ENCODE data around the gene FBXO48.
A peak's percentile ranks its signal among the peaks of the same experiment; 100 is the strongest.
"Not testable (repeated sequence)": the region's sequence is repeated elsewhere in the genome, so short reads cannot be mapped to it uniquely, and the experiment has no call there.

The FBXO48 gene, protein sequence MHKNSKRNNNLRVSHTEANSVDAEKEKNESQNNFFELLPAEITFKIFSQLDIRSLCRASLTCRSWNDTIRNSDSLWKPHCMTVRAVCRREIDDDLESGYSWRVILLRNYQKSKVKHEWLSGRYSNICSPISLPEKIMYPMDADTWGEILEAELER

DNA sequence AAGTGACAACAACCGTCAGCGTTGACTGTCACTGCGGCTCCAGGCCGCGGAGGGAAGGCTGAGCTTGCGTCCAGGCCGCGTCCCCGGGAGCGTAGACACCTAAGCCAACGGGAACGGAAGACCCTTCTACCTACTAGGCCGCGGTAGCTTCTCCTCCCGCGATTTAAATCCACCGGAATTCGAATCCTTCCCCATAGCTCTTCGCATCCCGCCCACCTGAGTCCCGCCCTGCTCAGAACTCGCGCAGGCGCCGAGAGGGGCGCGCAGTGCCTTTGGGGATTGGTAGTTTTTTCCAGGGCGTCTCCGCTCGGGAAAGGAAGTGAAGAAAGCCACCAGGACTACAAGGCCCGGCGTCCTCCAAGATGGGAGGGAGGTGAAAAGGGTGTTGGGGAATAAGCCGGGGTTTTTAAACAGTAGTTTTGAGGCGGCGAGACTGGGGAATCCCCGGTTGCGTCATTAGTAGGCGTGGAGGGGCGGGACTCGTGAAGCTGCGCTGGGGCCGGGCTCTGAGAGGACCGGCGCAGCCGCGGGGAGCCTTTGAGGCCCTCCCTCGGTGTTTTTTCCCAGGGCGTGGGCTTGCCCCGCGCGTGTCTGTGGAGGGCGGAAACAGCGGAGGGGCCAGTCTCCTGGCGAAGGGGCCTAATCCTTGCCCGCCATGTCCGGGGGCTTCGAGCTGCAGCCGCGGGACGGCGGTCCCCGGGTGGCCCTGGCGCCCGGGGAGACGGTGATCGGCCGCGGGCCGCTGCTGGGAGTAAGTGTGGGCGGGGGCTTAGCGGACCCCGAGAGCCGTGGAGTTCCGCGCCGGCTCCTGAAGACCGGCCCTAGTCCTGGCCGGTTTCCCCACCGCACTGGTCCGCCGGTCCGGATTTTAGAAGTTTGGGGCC lies at the start of gene FBXO48, which contains the start of gene APLF:
Gene FBXO48 (minus strand): TSS at position 218 of the 884 bp plus-strand sequence. CDS start 2,149 bp downstream, outside the sequence.
Gene APLF (plus strand): TSS at position 509 of the 884 bp plus-strand sequence. CDS start 147 bp downstream, at position 656.
- Histone ChIP-seq H3K36me3 (replicated peaks) (no peaks in the 10 kb centered on the region; the same call in 1 of the 2 replicates), H3K4me1 (peaks cover 15% of the 10 kb centered on the region), H3K4me3 (peak within 1 kb of the TSS; percentile 88), H3K27me3 (ENCODE audit: low read depth) (no peaks in the 10 kb centered on the region), H3K9me3 (no peaks in the 10 kb centered on the region)
- peak; percentile 97 to 98 for DNase-seq (ENCODE audit: low spot score in 2 of 2)
- in situ Hi-C loops (cut with MboI; ENCODE audit: low sequenced_read_pairs): loop anchor here (10.0 to 25.0 kb wide), 3 partner anchors 270 to 845 kb away; partner anchors contain the start of gene ARHGAP25

DNA sequence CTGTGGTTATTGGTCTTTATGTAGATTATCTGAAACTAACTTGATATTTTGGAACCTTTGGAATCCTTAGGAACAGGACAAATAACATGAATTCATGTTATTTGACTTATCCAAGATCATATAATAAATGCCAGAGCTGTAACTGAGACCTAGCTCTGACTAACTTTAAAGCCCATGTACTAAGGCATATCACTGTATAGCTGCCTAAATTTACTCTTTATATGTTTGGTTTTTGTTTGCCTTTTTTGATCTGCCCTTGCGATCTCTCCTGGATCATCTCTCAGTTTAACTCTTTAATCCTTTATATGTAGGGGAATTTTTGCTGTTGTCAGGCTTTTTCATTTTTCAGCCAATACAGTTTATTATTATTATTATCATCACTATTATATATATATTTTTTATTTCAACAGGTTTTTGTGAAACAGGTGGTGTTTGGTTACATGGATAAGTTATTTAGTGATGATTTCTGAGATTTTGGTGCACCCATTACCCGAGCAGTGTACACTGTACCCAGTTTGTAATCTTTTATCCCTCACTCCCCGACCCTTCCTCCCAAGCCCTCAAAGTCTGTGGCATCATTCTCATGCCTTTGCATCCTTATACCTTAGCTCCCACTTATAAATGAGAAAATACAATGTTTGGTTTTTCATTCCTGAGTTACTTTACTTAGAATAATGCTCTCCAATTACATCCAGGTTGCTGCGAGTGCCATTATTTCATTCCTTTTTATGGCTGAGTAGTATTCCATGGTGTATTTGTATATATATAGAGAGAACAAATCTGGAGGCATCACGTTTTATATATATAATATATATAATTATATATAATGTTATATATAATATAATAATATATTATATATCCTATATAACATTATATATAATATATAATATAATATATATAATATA lies 49.2 kb upstream of the FBXO48 start:
- in situ Hi-C loops (cut with MboI; ENCODE audit: low sequenced_read_pairs): no loop called here
- no peak for DNase-seq (ENCODE audit: low spot score in 2 of 2)
- H3K4me1 ChIP-seq: no peaks in the 10 kb centered on the region
- H3K27me3 ChIP-seq (ENCODE audit: low read depth): no peaks in the 10 kb centered on the region; the same call in 1 of the 2 replicates
- H3K9me3 ChIP-seq: no peaks in the 10 kb centered on the region
- H3K4me3 ChIP-seq: no peak overlapping the region
- no peaks in the 10 kb centered on the region for H3K36me3 ChIP-seq (replicated peaks)

DNA sequence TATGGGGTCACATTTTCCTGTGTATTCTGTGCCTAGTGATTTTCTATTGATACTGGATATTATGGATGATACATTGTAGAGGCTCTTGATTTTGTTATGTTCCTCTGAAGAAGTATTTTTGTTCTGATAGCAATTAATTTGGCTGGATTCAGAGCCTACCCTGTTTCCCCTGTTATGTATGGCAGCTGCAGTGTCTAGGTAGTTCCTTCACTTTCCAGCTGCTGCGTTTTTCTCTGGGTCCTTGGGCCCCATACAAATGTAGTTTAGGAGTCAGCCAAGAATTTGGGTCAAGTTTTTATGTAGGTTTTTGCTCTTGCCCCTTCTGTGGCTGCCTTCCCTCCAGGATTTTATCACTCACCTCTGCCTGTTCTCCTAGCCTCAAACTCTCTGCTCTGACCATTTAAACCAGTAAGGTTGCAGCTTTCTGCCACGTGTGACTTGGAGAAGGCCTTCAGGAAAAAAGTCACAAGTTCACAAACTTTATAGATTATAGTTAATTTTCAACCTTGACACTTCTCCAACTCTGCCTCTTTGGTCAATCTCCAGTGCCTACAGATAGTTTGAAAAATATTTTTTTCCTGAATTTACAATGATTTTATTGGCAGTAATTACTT lies 47.3 kb upstream of the FBXO48 start:
- no peak for DNase-seq (ENCODE audit: low spot score in 2 of 2)
- Histone ChIP-seq H3K9me3 (no peaks in the 10 kb centered on the region), H3K4me3 (no peak overlapping the region), H3K27me3 (ENCODE audit: low read depth) (no peaks in the 10 kb centered on the region; the same call in 1 of the 2 replicates), H3K4me1 (no peaks in the 10 kb centered on the region), H3K36me3 (replicated peaks) (no peaks in the 10 kb centered on the region)
- in situ Hi-C loops (cut with MboI; ENCODE audit: low sequenced_read_pairs): no loop called here

DNA sequence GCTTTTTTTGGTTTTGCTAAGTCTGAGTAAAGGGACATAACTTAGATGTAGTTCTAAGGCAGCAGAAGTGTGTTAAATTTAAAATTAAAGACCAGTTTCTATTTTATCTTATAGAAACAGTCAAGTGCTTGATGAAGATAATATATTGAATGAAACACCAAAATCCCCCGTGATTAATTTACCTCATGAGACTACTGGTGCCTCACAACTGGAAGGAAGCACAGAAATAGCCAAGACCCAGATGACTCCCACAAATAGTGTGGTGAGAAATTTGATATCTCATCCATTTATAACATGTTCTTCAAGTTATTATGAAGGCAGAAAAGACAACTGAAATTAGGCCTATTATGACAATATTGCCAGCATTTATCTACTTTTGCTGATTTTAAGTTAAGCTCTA lies 45.9 kb upstream of the FBXO48 start:
- in situ Hi-C loops (cut with MboI; ENCODE audit: low sequenced_read_pairs): no loop called here
- no peaks in the 10 kb centered on the region for H3K4me1 ChIP-seq

DNA sequence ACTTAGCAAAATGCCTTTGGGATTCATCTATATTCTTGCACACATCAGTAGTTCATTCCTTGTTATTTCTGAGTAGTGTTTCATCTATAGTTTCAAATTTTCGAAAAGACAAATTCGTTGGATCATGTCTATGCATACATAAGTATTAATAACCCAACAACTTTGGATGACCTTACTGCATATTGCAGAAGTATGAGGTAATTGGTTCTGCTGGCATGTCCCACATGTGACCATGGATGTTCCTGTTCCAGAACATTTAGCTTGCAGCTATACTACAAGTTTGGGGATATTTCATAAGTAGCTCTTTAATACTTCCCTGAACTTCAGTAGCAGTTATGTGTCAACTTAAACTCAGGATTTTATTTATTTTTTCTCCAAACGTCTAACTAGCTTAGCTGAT lies 45.2 kb upstream of the FBXO48 start:
- Histone ChIP-seq H3K9me3 (no peaks in the 10 kb centered on the region), H3K4me1 (no peaks in the 10 kb centered on the region), H3K36me3 (replicated peaks) (no peaks in the 10 kb centered on the region), H3K27me3 (ENCODE audit: low read depth) (no peaks in the 10 kb centered on the region; the same call in 1 of the 2 replicates), H3K4me3 (no peak overlapping the region)
- no peak for DNase-seq (ENCODE audit: low spot score in 2 of 2)
- in situ Hi-C loops (cut with MboI; ENCODE audit: low sequenced_read_pairs): no loop called here

More for the DNA sequence above, 45.9 kb upstream of the FBXO48 start:
- Histone ChIP-seq H3K36me3 (replicated peaks) (no peaks in the 10 kb centered on the region), H3K9me3 (no peaks in the 10 kb centered on the region), H3K27me3 (ENCODE audit: low read depth) (no peaks in the 10 kb centered on the region; the same call in 1 of the 2 replicates), H3K4me3 (no peak overlapping the region)
- DNase-seq (ENCODE audit: low spot score in 2 of 2): no peak

DNA sequence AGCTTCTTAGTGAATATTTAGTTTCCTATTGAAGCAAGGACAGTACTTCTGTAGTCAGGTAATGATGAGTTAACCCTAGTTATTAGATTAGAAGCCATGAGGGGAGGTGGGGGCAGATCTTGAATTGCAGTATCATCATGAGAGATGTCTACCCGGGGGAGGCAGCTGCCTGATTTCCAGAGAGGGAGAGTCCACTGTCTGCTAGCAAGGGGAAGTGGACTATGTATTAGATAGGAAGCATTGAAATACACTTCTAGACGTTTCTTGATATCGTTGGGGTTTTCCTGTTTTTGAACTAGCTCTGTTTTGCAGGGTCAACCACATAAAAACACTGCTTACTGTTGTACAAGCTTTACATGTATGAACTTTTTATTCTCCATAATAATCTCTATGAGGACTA lies 39.1 kb upstream of the FBXO48 start:
- DNase-seq (ENCODE audit: low spot score in 2 of 2): no peak
- no peak overlapping the region for H3K4me3 ChIP-seq
- no peaks in the 10 kb centered on the region for H3K4me1 ChIP-seq
- H3K36me3 ChIP-seq (replicated peaks): no peaks in the 10 kb centered on the region
- in situ Hi-C loops (cut with MboI; ENCODE audit: low sequenced_read_pairs): no loop called here
- no peaks in the 10 kb centered on the region for H3K27me3 ChIP-seq (ENCODE audit: low read depth)
- H3K9me3 ChIP-seq: no peaks in the 10 kb centered on the region

DNA sequence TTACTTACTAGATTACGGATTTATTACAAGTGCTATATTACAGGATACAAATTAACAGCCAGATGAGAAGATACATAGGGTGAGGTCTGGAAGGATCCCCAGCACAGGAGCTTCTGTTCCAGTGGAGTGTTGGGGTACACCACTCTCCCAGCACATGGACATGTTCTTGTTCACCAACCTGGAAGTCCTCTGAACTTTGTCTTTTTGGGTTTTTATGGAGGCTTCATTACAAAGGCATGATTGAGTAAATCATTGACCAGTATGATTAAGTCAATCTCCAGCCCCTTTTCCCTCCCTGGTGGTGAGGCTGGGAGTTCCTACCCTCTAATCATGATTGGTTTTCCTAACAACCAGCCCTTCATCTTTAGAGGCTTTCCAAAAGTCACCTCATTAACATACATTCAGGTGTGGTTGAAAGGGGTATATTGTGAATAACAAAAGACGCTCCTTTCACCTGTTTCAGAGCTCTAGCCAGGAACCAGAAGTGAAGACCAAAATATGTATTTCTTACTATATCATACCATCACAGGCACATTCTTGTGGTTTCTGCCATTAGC lies 38.6 kb upstream of the FBXO48 start:
- in situ Hi-C loops (cut with MboI; ENCODE audit: low sequenced_read_pairs): no loop called here
- H3K27me3 ChIP-seq (ENCODE audit: low read depth): no peaks in the 10 kb centered on the region

DNA sequence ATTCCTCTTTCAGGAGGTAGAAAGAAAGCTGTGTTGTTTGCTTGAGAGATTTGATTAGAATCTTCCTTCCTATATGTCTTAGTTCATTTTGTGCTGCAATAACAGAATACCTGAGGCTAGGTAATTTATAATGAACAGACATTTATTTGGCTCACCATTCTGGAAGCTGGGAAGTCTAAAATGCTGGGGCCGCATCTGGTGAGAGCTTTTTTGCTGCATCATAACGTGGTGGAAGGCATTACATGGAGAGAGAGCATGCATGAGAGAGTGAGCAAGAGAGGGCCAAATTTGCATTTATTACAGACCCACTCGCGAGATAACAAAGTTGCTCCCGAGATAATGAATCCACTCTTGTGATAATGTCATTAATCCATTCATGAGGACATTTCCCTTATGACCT lies 34.7 kb upstream of the FBXO48 start:
- H3K27me3 ChIP-seq (ENCODE audit: low read depth): no peaks in the 10 kb centered on the region
- no peaks in the 10 kb centered on the region for H3K4me1 ChIP-seq
- DNase-seq (ENCODE audit: low spot score in 2 of 2): no peak
- in situ Hi-C loops (cut with MboI; ENCODE audit: low sequenced_read_pairs): no loop called here
- no peaks in the 10 kb centered on the region for H3K9me3 ChIP-seq
- no peak overlapping the region for H3K4me3 ChIP-seq
- no peaks in the 10 kb centered on the region for H3K36me3 ChIP-seq (replicated peaks)

More for the DNA sequence above, 38.6 kb upstream of the FBXO48 start:
- H3K4me3 ChIP-seq: no peak overlapping the region
- no peaks in the 10 kb centered on the region for H3K9me3 ChIP-seq
- DNase-seq (ENCODE audit: low spot score in 2 of 2): no peak
- no peaks in the 10 kb centered on the region for H3K36me3 ChIP-seq (replicated peaks)
- no peaks in the 10 kb centered on the region for H3K4me1 ChIP-seq

DNA sequence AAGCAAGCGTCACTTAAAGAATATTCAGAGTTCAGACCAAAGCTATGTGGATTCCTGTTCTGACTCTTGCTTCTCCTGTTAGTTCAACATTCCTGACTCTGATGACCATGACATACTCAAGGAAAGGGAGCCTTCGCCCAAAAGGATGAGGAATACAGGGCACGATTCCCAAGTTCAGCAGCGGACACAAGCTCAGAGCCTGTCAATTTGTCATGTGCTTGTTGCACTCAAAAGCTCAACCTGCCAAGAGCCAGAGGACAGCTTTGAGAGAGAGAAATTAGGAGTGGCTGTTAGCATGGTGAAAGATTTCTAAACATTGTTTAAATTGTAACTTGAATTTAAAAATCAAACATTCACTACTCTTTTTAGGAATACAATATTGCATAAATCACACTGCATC lies 33.6 kb upstream of the FBXO48 start:
- in situ Hi-C loops (cut with MboI; ENCODE audit: low sequenced_read_pairs): no loop called here
- no peak for DNase-seq (ENCODE audit: low spot score in 2 of 2)
- Histone ChIP-seq H3K36me3 (replicated peaks) (no peaks in the 10 kb centered on the region), H3K4me3 (no peak overlapping the region), H3K4me1 (no peaks in the 10 kb centered on the region), H3K9me3 (no peaks in the 10 kb centered on the region), H3K27me3 (ENCODE audit: low read depth) (no peaks in the 10 kb centered on the region)

DNA sequence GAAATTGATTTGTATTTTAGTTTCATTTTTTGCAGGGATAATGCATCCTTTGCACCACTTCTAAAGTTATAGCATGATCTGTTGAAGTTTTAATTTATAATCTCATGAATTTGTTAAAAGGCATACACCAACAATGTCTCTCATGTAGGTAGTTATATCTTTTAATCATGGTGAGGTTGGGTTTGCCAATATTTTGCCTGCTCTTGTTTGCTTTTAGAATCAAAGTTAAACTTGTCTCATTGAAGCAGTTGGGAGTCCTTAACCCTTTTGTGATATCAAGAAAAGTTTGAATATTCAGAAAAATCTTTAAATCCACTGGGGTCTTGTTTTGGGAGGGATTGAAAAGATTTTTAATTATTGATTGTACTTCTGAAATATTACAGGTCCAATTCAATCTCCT lies 32.0 kb upstream of the FBXO48 start:
- no peaks in the 10 kb centered on the region for H3K36me3 ChIP-seq (replicated peaks)
- H3K4me1 ChIP-seq: no peaks in the 10 kb centered on the region
- H3K9me3 ChIP-seq: no peaks in the 10 kb centered on the region
- no peak for DNase-seq (ENCODE audit: low spot score in 2 of 2)
- in situ Hi-C loops (cut with MboI; ENCODE audit: low sequenced_read_pairs): no loop called here
- H3K27me3 ChIP-seq (ENCODE audit: low read depth): no peaks in the 10 kb centered on the region
- no peak overlapping the region for H3K4me3 ChIP-seq

DNA sequence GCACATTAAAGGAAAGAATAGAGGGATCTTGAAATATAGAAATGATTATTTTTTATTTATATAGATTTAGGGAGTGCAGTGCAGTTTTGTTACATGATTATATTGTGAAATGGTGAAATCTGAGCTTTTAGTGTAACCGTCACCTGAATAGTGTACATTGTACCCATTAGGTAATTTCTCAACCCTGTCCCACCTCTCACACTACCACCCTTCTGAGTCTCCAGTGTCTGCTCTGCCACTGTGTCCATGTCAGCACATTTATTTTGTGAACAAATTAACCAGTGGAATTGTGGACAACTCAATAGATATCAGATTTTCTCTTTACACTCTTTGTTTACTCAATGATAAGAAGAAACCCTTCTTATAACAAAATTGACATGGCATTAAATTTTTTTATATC lies 24.5 kb upstream of the FBXO48 start:
- Histone ChIP-seq H3K4me1 (no peaks in the 10 kb centered on the region), H3K27me3 (ENCODE audit: low read depth) (no peaks in the 10 kb centered on the region), H3K36me3 (replicated peaks) (no peaks in the 10 kb centered on the region), H3K4me3 (no peak overlapping the region), H3K9me3 (no peaks in the 10 kb centered on the region)
- in situ Hi-C loops (cut with MboI; ENCODE audit: low sequenced_read_pairs): no loop called here
- DNase-seq (ENCODE audit: low spot score in 2 of 2): no peak

DNA sequence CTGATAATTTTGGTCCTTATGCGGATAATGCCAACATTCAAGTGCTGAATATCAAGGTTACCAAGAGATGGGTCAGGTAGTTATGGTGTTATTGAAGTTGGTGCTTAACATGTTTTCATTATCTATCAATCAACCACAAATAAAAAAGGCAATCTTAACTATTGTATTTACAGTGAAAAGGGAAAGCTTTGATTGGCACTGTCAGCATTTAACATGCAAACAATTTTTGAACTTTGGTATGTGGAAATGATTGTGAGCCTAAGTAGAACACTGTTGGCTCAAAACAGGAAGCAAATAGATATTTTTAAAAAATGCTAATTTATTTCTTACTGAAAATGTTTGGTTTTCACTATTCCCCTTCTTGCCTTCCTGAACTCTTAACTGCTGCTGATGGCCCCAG lies 22.2 kb upstream of the FBXO48 start:
- no peaks in the 10 kb centered on the region for H3K9me3 ChIP-seq
- in situ Hi-C loops (cut with MboI; ENCODE audit: low sequenced_read_pairs): no loop called here
- no peak for DNase-seq (ENCODE audit: low spot score in 2 of 2)

DNA sequence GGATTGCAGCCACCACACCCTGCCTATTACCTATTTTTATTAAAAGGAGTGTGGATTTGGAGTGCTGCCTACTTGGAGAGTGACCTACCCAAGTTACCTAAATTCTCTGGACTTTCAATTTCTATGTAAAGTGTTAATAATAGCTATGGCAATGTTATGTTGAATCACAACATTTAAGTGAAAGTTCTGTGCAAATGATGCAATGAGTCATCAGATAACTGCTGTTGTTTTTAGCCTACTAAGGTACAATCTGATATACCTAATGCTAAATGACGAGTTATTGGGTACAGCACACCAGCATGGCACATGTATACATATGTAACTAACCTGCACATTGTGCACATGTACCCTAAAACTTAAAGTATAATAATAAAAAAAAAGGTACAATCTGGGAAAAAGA lies 21.5 kb upstream of the FBXO48 start:
- H3K4me3 ChIP-seq; H3K9me3 ChIP-seq; H3K4me1 ChIP-seq; H3K36me3 ChIP-seq (replicated peaks); H3K27me3 ChIP-seq (ENCODE audit: low read depth); in situ Hi-C loops (cut with MboI; ENCODE audit: low sequenced_read_pairs); DNase-seq (ENCODE audit: low spot score in 2 of 2): not testable (repeated sequence)

More for the DNA sequence above, 22.2 kb upstream of the FBXO48 start:
- Histone ChIP-seq H3K4me3 (no peak overlapping the region), H3K27me3 (ENCODE audit: low read depth) (no peaks in the 10 kb centered on the region; the same call in 1 of the 2 replicates), H3K4me1 (no peaks in the 10 kb centered on the region), H3K36me3 (replicated peaks) (no peaks in the 10 kb centered on the region)

Data from HAP-1 (cell line).